CD1c-positive myeloid dendritic cell (primary cell): ENCODE results near the gene SLC6A1.

Source experiments
- DNase-seq: peaks from one replicate; pipeline ENCODE4 v3.0.0-alpha.2; 2016; ENCODE audit errors: extremely low spot score

The SLC6A1 gene

DNA sequence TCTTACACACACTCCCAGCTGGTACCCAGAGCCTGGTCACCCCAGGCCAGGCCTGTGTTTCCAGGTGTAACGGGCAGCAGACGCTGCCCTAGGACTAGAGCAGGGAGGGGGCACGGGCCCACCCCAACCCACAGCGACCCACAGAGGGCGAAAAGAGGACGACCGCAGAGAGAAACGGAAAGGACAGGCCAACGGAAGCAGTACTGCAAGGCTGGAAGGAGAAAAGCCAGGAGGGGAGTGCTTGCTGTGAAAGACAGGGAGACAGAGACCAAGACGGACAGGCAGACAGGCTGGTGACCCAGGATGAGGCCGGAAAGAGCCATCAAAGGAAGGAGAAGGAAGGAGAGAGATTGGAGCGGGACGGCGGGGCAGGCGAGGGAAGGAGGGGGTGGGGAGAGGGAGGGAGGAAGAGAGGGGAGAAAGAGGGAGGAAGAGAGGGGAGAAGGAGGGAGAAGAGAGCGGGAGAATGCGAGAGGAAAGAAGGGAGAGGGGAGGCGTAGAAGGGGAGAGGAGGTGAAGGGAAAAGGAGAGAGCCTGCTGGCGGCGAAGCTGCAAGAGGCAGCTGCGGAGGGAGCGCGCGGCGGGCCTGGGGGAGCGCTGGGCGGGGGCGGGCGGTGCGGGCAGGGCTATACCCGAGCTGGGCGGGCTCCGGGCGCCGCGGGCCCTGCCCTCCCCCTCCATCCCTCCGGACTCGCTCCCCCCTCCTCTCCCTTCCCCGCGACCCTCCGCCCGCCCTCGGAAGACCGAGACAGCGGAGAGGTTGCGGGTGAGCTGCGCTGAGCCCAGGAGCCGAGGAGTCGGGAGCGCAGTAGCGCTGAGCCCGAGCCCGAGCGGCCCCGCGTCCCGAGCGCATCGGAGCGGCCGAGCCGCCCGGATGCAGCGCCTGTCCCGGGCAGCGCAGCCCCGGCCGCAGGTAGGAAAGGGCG, at the start of gene SLC6A1:
TSS of gene SLC6A1 (plus strand) at position 732 of the 926 bp plus-strand sequence. CDS start 24,464 bp downstream, outside the sequence.
- no peak for DNase-seq

DNA sequence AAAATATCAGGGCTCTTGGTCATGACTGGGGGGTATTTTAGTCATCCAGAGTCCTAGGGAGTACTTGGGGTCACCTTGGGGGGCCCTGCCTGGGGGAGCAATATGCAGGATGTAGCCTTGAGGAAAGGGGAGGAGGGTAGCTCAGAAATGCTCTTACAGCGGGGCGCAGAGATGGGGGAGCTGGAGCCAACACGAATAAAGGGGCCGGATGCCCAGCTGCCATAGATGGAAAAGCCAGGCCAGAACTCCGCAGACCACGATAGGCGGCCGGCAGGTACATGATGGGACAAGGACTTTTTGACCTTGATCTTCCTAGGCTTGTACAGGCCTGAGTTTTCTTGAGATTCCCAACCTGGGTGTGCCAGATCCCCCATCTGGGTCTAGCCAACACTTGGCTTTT, 47.7 kb upstream of the SLC6A1 start:
- DNase-seq = no peak

DNA sequence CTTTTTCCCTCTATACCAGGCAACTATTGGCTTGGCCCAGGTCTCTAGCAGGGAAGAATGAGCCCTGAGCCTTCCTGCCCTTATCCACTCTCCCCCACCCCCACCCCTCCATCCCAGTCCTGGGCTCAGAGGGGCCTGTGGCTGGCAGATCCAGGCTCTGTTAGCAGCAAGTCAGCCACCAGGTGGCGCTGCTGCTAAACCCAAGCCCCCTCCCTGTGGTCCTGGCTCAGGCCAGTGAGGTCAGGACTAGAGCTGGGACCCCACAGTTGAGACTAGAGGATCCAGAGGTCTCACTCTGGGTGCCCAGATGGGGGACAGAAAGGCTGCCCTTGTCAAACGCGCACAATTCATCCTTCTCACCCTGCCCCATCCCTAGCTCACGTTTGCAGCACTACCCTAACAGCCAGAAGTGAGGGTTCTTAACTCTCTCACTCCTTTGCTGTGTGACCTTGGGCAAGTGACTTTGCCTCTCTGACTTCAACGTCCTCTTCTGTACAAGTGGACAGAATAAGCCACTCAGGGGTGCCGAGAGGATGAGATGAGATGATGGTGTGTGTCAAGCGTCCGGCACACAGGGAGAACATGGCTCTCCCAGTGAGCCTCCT, 46.8 kb upstream of the SLC6A1 start:
- peak; percentile 68 for DNase-seq

DNA sequence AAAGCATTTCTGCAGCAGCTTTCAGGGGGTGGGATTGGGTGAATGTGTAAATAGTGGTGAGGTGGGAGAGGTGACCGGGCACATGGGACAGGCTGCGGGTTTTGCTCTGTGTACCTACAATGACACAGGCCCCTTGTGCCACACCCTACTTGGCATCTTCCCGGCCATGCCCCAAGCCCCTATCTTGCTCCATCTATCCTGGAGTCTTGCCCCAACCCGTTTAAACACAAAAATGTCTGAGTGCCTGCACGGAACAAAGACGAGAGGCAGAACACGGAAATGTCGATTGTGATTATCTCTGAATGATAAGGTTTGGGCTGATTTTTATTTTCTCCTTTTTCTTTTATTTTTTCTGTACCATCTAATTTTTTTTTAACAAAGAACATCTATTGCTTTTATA, 46.0 kb upstream of the SLC6A1 start:
- no peak for DNase-seq

DNA sequence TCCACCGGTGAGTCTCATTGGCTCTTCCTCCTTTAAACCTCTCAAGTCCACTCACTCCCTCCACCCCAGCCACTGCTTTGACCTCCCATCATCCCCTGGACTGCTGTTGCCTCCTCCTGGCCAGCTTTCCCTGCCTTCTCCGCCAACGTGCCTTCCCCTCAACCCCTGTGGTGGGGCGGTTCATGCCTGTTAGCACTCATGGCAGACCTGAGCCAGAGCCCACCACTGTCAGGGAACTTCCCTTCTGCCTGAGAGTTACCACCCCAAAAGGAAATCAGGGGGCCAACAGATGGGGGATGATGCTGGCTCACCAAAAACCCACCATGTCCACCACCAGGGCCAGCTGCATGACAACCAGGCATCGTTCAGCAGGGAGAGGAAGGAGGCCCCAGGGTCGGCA, 44.2 kb upstream of the SLC6A1 start:
- DNase-seq = no peak

DNA sequence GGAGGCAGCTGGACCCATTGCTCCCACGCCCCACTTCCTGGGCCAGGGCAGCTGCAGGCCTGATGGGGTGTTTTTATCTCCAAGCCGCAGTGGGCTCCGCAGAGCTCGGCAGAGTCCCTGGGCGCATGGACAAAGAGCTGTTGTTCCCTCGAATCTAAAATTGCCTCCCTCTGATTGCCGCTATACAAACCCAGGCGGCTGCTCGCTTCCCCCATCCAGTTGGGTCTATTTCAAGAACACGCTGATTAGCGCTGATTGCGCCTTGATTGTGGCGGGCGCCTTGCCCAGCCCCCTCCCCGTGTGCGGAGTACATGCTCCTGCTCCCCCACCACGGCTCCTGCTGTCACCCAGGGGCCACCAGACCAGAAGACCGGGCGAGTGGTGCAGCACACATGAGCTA, 43.4 kb upstream of the SLC6A1 start:
- no peak for DNase-seq

DNA sequence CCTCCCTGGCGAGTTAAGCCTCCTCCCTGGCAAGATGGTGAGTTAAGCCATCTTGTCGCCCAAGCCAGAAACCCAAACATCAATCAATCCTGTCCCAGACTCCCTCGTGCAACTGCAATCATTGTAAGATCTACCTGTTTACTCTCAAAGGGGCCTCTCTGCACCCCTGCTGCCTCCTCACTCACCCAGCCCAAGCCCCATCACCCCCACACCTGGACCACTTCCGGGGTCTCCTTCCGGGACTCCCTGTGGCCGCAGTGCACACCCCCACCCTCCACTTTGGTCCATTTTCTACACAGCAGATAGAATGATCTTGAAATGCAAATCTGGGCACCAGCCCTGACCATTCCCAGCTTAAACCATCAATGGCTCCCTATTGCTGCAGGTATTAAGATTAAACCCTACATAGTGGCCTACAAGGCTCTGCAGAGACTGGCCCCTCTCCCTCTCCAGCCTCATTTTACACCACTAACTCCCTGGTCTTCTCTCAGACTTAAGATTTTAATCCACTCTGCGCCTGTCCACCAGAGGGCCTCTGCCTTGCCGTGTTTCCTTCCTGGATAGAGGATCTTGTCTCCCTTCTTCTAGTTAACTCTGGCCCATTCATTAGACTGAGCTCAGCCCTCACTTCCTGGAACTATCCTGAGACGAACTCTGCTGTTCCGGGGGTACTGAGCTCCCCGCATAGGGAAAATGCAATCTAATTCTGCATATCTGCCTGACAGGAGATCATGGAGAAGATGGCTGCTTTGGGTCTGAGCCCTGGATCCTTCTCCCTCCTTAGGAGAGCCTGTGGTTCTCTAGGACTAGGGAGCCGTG, 41.9 kb upstream of the SLC6A1 start:
- DNase-seq = peak; percentile 38

DNA sequence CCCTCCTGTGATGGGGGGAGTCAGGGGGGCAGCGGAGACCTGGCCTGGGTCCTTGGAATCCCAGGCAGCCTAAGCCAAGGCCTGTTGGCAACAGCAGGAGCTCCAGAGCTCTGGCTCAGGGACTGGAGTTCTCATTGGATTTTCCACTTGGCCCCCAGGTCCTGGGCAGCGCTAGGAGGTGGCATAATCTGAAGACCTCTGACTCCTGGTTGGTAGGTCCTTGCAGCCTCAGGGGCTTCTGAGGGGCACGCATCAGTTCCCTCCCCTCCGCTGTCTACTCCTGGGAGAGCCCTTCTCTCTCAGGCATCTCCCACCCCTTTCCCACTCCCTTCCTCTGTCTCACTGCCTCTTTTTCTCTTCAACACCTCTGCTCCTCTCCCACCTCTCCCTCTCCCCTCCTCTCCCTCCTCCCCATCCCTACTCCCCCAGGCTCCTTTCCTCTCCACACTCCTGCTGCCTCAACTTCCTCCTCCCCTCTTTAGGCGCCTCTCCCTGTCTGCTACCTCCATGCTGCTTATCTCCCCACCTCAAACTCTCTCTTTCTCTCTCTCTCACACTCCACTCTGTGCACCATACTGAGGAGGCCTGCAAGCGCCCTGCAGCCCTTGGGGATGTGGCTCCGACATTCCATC, 41.1 kb upstream of the SLC6A1 start:
- DNase-seq = no peak

DNA sequence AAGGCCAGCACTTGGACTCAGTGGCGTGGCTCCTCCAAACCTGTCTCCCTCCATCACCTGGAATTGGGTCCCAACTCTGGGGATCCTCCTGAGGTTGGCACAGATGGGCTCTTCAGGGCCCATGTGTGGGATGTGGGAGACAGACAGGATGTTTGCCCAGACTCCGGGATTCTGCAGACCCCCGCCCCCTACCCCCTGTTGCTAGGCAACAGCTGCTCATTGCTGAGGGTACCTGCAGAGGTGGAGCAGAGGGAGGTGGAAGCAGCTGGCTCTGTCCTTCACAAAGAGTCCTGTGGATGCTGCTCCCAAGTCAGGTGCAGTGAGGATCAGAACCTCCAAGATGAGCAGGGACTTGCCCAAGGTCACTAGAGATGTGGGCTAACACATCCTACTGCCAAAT, 40.0 kb upstream of the SLC6A1 start:
- DNase-seq = no peak

DNA sequence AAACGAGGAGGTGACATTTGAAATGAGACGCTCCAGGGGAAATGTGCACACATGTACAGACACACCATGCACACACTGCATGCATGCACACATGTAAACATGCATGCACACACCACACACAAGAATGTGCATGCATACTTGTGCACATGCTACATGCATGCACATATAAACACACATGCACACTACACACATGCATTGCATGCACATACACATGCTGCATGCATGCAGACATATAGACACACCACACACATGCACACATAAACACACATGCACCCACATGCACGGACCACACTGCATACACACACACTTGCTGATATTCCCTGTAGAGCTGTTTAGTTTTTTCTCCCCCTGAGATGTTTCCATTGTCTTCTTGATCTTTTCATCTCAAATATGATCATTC, 37.8 kb upstream of the SLC6A1 start:
- DNase-seq = no peak

DNA sequence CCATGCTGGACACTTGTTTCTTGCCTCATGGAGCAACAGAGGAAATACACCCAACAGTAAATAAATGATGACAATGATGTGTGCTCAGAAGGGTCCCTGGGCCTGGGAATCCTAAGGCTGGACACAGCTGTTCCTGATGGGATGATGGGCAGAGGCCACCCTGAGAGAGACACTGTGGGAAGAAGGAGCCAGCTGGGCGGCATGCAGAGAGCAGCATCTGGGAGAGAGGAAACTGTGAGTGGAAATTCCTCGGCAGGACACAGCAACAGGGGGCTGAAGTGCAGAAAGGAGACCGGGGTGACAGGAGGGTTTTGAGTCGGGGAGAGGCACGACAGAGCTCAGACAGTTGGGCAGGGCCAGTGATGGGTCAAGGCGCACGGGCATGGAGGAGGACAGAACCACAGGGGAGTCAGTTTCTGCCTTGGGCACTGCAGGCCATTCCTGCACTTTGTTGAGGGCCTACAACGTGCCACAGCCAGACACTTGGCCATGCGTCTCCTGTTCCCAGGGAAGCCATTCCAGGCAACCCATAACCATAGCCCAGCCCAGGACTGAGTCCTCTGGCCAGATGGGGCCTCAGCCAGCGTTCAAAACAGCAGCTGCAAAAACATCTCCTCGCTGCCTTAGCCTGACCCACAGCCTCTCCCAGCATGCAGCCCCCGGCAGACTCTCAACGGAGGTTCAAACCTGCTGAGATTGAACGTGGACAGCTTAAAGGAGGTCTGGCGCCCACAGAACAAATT, 36.7 kb upstream of the SLC6A1 start:
- no peak for DNase-seq

DNA sequence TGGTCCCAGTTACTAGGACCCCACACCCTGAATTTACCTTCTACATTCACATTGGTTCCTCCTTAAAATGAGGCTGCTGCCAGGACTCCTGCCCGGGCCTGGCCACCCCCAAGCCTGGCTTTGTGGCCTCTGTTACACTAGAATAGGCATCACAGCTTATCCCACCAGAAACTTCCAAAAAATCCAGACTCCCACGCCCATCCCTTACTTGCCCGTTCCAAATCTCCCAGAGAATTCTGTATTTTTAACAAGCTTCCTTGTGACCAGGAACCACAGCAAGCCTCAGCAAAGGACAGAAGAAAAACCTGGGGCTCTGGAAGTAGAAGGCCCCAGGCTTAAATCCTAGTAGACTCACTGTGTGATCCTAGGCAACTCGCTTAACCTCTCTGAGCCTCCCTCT, 36.0 kb upstream of the SLC6A1 start:
- no peak for DNase-seq

DNA sequence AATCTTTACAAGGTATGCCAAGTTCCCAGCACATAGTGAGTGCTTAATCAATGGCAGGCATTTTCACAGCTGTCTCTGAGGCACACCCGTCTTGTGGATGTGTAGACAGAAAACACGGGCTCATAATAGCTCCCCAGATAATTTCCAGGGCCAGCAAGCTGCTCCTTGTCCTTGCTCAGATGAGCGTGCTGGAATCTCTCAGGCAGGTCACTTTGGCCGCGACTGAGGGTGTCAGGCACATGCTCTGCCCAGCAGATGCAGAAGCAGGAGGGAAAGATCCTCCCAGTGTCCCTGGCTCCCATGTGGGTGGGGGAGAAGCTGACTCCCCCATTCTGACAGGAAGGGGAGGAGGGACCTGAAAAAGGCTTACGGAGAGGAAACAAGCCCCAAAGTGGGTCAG, 35.6 kb upstream of the SLC6A1 start:
- DNase-seq = no peak

DNA sequence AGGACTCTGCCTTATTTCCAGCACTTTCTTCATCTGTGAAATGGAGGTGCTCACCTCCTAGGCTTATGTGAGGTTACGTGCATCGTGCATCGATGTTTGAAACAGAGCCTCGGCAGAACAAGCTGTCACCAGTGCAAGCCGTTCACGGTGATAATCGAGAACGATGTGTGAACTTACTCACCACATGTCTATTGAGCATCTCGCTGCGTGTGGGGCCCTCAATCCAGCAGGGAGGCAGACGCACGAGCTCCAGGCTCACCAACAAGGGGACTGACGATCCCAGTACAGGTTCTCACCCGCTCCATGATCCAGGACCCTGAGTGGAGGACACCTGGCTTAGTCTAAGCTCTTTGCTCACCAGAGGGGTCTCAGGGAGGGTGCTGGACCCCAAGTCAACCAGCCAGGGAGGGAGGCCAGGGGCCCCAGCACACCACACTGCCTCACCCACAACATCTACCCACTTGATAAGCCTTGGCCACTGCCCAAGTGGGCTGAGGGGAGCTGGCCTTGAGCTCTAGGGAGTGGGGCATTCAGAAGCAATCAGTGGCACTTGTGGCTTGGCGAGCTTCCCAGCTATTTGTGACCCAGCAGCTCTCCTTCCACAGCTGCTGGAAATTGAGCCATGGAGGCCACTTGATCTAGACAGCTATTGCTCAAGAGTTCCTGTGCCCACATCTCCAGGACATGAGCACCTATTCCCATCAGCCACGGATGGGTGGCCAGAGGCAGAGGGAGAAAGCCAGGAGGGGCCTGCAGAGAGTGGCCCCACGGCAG, 34.4 kb upstream of the SLC6A1 start:
- DNase-seq = no peak

DNA sequence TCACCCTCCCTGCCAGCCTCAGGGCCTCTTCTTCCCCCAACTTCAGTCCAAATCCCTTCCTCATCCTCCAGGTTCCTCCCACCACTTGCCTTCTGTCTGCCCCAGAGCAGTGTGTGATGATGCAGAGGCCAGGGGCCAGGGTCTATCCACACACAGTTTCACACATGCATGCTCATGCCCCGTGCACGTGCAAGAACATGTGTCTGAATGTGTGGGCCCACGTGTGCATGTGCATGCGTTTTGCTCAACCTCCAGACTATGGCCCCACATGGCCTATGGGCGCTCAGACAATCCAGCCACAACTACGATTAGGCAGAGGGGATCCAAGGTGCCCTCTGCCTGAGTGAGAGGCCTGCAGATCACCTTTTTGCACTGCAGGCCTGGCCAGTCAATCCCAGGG, 32.3 kb upstream of the SLC6A1 start:
- DNase-seq = no peak

DNA sequence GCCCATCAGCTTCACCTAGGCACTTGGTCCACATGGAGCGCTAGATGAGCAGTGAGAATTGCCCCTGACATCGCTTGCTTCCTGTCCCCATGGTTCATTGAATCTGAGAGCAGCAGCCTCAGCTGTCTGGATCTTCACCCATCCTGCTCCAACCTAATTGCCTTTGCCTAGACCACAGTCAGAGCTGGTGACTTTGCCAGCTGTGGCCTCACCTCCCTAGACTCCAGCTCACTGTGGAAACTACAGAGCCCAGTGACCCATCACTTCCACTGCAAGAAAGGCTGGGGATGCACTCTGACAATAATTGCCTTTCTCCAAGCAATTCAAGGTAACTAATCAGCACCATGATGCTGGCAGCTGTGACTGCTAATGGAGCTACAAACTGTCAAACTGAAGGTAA, 30.6 kb upstream of the SLC6A1 start:
- no peak for DNase-seq

DNA sequence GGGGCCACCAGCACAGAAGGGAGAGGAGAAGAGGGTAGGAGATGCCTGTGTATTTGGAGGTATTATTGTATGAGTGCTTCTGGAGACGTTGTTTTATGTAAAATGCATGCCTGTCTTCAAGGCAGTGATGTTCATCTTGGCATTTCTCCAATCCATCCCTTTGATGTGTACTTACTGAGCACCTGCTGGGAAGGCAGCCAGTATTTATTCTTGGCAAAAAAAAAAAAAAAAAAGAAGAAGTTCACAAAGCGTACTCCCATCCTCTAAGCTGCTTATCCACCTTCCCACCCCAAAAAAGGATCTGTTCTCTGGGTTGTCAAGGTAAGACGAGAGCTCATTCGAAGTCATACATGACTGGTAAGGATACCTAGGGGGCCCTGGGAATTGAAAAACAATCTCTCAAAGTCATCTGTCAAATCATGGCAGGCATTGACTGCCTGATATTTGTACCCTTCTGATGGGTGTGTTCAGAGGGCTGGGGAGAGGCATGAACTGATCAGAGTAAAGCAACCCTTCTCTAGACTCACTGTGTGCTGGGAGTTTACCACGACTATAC, 30.0 kb upstream of the SLC6A1 start:
- DNase-seq = no peak

DNA sequence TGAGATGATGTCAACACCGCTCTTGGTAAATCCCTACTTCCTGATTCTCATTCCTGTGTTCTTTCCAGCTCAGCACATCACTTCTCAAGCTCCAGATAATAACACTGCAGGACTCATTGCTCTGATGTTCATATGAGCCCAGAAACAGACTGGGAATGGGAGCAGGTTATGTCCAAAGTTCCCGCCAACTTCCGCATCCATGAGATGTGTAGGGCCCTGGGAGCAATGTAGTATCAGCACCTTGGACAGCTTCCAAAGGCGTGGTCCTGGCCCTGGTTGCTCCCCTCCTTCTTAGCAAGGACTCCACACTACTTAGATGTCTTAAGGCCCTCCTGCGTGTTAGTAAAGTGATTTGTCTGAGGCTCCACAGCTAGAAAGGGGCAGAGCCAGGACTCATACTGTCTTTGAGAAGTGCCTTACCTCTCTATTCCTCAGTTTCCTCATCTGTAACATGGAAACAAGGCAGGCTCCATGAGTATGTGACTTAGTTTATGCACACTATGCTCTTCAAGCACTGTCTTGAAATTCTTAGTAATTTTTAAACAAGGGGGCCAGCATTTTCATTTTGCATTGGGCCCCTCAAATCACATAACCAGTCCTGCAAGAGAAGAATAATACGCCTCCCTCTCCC, 27.9 kb upstream of the SLC6A1 start:
- DNase-seq = no peak

DNA sequence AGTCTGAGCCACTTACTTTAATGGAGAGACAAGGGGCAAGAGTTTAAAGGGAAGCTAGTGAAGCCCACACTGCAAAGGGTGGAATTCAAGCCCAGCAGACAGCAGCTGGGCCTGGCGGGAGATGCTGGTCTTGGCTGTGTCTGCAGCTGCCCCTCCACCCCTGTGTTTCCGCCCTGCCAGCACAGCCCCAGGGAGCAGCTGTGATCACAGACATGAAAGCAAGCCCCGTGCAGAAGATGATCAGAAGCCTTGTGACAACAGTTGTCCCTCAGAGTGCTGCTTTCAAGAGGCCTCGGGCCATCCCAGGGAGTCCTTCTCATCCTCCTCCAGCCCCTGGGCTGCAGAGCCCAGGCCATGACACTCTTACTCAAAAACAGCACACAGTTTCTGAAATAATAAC, 24.1 kb upstream of the SLC6A1 start:
- DNase-seq = no peak
